ENCODE data around the gene NKAIN2.

GRCh38 chr6:124719913-124720312 lies 916.2 kb downstream of the NKAIN2 start:
- TF ChIP-seq CTCF (IDR thresholded peaks at IDR 0.05 in 4 of 5, conservative IDR thresholded peaks at IDR 0.05 in 1 of 5) (no peak), POLR2A (IDR thresholded peaks at IDR 0.05) (no peak)
